HEK293 (cell line): ENCODE data around the gene DNAAF8.

Experiments
- CTCF ChIA-PET: fragments of 350-600 bp; formaldehyde crosslinking; extraction: SDS; loops from one replicate; lab custom pipeline; 2021; ENCODE audit warnings: antibody characterized with exemption; lab: Yijun Ruan, JAX
- POLR2A ChIA-PET: fragments of 300-600 bp; formaldehyde crosslinking; extraction: SDS; loops from one replicate; lab custom pipeline; 2020; ENCODE audit warnings: antibody characterized with exemption, inconsistent platforms; lab: Yijun Ruan, JAX
- H3K27ac ChIP-seq: fragments of 200-500 bp; sonication (Bioruptor generic); 2 replicates; pipeline ENCODE4 v1.5.1; 2014; ENCODE audit warnings: low read depth, low read length, control low read depth, inconsistent platforms; ENCODE audit errors: extremely low read depth
- H3K36me3 ChIP-seq, 2 experiments: fragments of 200-500 bp in 1 of 2; sonication (Bioruptor generic) in 1 of 2; 1 replicate in 1 of 2; 2 replicates in 1 of 2; pipeline ENCODE4 v1.5.1; 2014 to 2017; ENCODE audit warnings: inconsistent platforms in 2 of 2, low read length in 2 of 2; ENCODE audit not compliant: control insufficient read depth in 2 of 2, insufficient read depth in 1 of 2
- H3K4me1 ChIP-seq: fragments of 200-500 bp; sonication (Bioruptor generic); 2 replicates; pipeline ENCODE4 v1.5.1; 2014; ENCODE audit warnings: mild to moderate bottlenecking, low read length, inconsistent platforms; ENCODE audit not compliant: control insufficient read depth, insufficient read depth
- H3K4me3 ChIP-seq: 2 replicates; pipeline ENCODE4 v1.5.1; 2011; ENCODE audit warnings: low read depth, mild to moderate bottlenecking, control low read depth, low read length, moderate library complexity
- H3K9me3 ChIP-seq: fragments of 200-500 bp; sonication (Bioruptor generic); 2 replicates; pipeline ENCODE4 v1.5.1; 2014; ENCODE audit warnings: low read depth, low read length, inconsistent platforms; ENCODE audit not compliant: control insufficient read depth, insufficient read depth
- BCL11A ChIP-seq: fragments of 450-650 bp; formaldehyde crosslinking; IDR thresholded peaks from 2 replicates; pipeline ENCODE4 v1.5.1; 2016; ENCODE audit warnings: low read depth, missing biosample characterization, missing genetic modification characterization
- HOXA7 ChIP-seq: sonication (generic); formaldehyde crosslinking; IDR thresholded peaks from 2 replicates; pipeline ENCODE4 v1.8.1; 2022; ENCODE audit warnings: missing genetic modification reagents, borderline replicate concordance
- MZF1 ChIP-seq: fragments of 450-650 bp; formaldehyde crosslinking; IDR thresholded peaks from 2 replicates; pipeline ENCODE4 v1.5.1; 2017; ENCODE audit warnings: missing biosample characterization, missing genetic modification characterization, borderline replicate concordance
- OVOL3 ChIP-seq: fragments of 450-650 bp; formaldehyde crosslinking; IDR thresholded peaks from 2 replicates; pipeline ENCODE4 v1.5.1; 2016; ENCODE audit warnings: missing biosample characterization, missing genetic modification characterization
- SP2 ChIP-seq: fragments of 450-650 bp; formaldehyde crosslinking; IDR thresholded peaks from 2 replicates; pipeline ENCODE4 v1.5.1; 2016; ENCODE audit warnings: missing biosample characterization, missing genetic modification characterization
- ZBTB17 ChIP-seq: fragments of 450-650 bp; formaldehyde crosslinking; IDR thresholded peaks from 2 replicates; pipeline ENCODE4 v1.5.1; 2016; ENCODE audit warnings: missing biosample characterization, missing genetic modification characterization
- ZNF138 ChIP-seq: fragments of 450-650 bp; formaldehyde crosslinking; IDR thresholded peaks from 2 replicates; pipeline ENCODE4 v1.5.1; 2016; ENCODE audit warnings: missing biosample characterization, missing genetic modification characterization, borderline replicate concordance
- ZNF169 ChIP-seq: fragments of 450-650 bp; formaldehyde crosslinking; IDR thresholded peaks from 2 replicates; pipeline ENCODE4 v1.5.1; 2016; ENCODE audit warnings: missing biosample characterization, missing genetic modification characterization
- ZNF174 ChIP-seq: fragments of 450-650 bp; formaldehyde crosslinking; IDR thresholded peaks from 2 replicates; pipeline ENCODE4 v1.5.0; 2017; ENCODE audit warnings: missing biosample characterization, mild to moderate bottlenecking, missing genetic modification characterization
- ZNF48 ChIP-seq: fragments of 450-650 bp; formaldehyde crosslinking; IDR thresholded peaks from 2 replicates; pipeline ENCODE4 v1.5.1; 2016; ENCODE audit warnings: missing biosample characterization, missing genetic modification characterization
- ZNF548 ChIP-seq: fragments of 450-650 bp; formaldehyde crosslinking; IDR thresholded peaks from 2 replicates; pipeline ENCODE4 v1.5.1; 2016; ENCODE audit warnings: missing biosample characterization, missing genetic modification characterization
- ZNF610 ChIP-seq: fragments of 450-650 bp; formaldehyde crosslinking; IDR thresholded peaks from 2 replicates; pipeline ENCODE4 v1.5.1; 2016; ENCODE audit warnings: missing biosample characterization, missing genetic modification characterization, borderline replicate concordance
- ZNF623 ChIP-seq: fragments of 450-650 bp; formaldehyde crosslinking; IDR thresholded peaks from 2 replicates; pipeline ENCODE4 v1.5.1; 2016; ENCODE audit warnings: missing biosample characterization, missing genetic modification characterization
- ZNF624 ChIP-seq: fragments of 450-650 bp; formaldehyde crosslinking; IDR thresholded peaks from 2 replicates; pipeline ENCODE4 v1.5.1; 2017; ENCODE audit warnings: missing biosample characterization, missing genetic modification characterization
- ZNF792 ChIP-seq: fragments of 450-650 bp; formaldehyde crosslinking; IDR thresholded peaks from 2 replicates; pipeline ENCODE4 v1.5.1; 2016; ENCODE audit warnings: missing biosample characterization, missing genetic modification characterization
- TF ChIP-seq, protein P1 (sequence below): fragments of 450-650 bp; formaldehyde crosslinking; IDR thresholded peaks from 2 replicates; pipeline ENCODE4 v1.5.0; 2017; ENCODE audit warnings: missing biosample characterization, missing genetic modification characterization, borderline replicate concordance
- TF ChIP-seq, protein P2 (sequence below): fragments of 450-650 bp; formaldehyde crosslinking; IDR thresholded peaks from 2 replicates; pipeline ENCODE4 v1.5.1; 2017; ENCODE audit warnings: missing biosample characterization, missing genetic modification characterization
- TF ChIP-seq, protein P3 (sequence below): fragments of 450-650 bp; formaldehyde crosslinking; IDR thresholded peaks from 2 replicates; pipeline ENCODE4 v1.5.1; 2016; ENCODE audit warnings: missing biosample characterization, missing genetic modification characterization
- TF ChIP-seq, protein P4 (sequence below): fragments of 450-650 bp; formaldehyde crosslinking; IDR thresholded peaks from 2 replicates; pipeline ENCODE4 v1.5.1; 2017; ENCODE audit warnings: missing biosample characterization, mild to moderate bottlenecking, missing genetic modification characterization, moderate library complexity
- TF ChIP-seq, protein P5 (sequence below): fragments of 450-650 bp; formaldehyde crosslinking; IDR thresholded peaks from 2 replicates; pipeline ENCODE4 v1.5.1; 2016; ENCODE audit warnings: missing biosample characterization, missing genetic modification characterization
- TF ChIP-seq, protein P6 (sequence below): fragments of 450-650 bp; formaldehyde crosslinking; IDR thresholded peaks from 2 replicates; pipeline ENCODE4 v1.5.1; 2016; ENCODE audit warnings: missing biosample characterization, missing genetic modification characterization, borderline replicate concordance
- TF ChIP-seq, protein P7 (sequence below): fragments of 450-650 bp; formaldehyde crosslinking; IDR thresholded peaks from 2 replicates; pipeline ENCODE4 v1.5.1; 2016; ENCODE audit warnings: missing biosample characterization, missing genetic modification characterization
- TF ChIP-seq, protein P8 (sequence below): fragments of 450-650 bp; formaldehyde crosslinking; IDR thresholded peaks from 2 replicates; pipeline ENCODE4 v1.5.1; 2016; ENCODE audit warnings: missing biosample characterization, missing genetic modification characterization

Gene DNAAF8

DNA sequence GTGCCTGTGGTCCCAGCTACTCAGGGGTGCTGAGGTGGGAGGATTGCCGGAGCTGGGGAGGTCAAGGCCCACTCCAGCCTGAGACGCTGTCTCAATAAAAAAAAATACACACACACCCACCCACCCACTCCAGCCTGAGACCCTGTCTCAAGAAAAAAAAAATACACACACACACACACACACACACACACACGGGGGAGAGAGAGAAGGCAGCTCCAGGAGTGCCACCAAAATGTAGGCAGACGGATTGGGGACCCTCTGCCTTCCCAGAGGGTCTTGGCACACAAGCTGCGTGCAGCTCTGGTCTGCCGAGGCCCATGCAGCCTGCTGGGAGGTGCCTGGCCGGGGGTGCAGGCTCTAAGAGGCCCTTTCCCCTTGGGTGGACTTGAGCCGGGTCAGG lies 46.9 kb upstream of the DNAAF8 start (continued):
- TF ChIP-seq, protein P1, sequence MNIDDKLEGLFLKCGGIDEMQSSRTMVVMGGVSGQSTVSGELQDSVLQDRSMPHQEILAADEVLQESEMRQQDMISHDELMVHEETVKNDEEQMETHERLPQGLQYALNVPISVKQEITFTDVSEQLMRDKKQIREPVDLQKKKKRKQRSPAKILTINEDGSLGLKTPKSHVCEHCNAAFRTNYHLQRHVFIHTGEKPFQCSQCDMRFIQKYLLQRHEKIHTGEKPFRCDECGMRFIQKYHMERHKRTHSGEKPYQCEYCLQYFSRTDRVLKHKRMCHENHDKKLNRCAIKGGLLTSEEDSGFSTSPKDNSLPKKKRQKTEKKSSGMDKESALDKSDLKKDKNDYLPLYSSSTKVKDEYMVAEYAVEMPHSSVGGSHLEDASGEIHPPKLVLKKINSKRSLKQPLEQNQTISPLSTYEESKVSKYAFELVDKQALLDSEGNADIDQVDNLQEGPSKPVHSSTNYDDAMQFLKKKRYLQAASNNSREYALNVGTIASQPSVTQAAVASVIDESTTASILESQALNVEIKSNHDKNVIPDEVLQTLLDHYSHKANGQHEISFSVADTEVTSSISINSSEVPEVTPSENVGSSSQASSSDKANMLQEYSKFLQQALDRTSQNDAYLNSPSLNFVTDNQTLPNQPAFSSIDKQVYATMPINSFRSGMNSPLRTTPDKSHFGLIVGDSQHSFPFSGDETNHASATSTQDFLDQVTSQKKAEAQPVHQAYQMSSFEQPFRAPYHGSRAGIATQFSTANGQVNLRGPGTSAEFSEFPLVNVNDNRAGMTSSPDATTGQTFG (tag by site-specific recombination): no peak
- TF ChIP-seq, protein P2, sequence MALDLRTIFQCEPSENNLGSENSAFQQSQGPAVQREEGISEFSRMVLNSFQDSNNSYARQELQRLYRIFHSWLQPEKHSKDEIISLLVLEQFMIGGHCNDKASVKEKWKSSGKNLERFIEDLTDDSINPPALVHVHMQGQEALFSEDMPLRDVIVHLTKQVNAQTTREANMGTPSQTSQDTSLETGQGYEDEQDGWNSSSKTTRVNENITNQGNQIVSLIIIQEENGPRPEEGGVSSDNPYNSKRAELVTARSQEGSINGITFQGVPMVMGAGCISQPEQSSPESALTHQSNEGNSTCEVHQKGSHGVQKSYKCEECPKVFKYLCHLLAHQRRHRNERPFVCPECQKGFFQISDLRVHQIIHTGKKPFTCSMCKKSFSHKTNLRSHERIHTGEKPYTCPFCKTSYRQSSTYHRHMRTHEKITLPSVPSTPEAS (tag by site-specific recombination): peak; percentile 62
- TF ChIP-seq ZNF169 (tag by site-specific recombination) (no peak), ZNF623 (no peak)

DNA sequence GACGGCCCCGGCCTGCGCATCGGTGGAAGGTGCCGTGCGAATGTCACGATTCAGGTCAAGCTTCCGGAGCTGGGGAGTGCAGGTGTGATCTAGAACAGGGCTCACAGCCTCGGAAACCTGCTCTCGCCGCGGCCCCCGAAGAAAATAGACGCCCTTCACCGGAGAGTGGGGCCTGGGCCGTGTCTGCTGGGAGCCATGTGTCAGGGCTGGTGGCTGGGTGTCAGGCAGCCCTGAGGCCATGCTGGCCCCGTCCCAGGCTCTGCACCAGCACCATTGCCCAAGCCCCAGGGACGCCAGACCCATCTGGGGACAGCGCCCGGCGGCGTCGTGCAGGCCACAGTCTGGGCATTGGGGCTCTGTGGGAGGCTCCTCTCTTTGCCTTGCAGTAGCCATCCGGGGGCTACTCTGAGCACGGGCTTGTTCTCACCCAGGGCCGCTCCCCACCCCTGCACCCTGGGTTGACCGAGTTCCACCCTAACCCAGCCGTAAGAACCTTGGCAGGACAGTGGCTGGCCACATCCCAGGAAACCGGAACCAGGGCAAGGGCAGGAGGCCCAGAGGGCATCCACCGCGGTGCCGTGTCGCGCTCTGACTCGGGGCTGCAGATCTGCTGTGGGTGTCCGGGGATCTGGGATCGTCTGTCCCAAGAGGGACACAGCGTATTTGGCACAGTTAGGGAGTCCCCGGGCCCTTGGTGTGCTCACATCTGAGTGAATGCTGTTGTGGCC lies 46.2 kb upstream of the DNAAF8 start:
- CTCF ChIA-PET: no interaction called here
- Histone ChIP-seq H3K36me3 (peaks cover 0 to 60% of the 10 kb centered on the region in 2 experiments; a peak in 1 of 3 replicates), H3K9me3 (no peaks in the 10 kb centered on the region), H3K27ac (no peak overlapping the region), H3K4me1 (no peaks in the 10 kb centered on the region), H3K4me3 (no peak overlapping the region)
- POLR2A ChIA-PET: no interaction called here
- TF ChIP-seq ZNF174 (tag by site-specific recombination) (no peak), MZF1 (tag by site-specific recombination) (no peak), BCL11A (tag by site-specific recombination) (no peak), SP2 (tag by site-specific recombination) (no peak), ZNF792 (tag by site-specific recombination) (no peak), ZBTB17 (tag by site-specific recombination) (no peak), ZNF624 (tag by site-specific recombination) (no peak), ZNF138 (tag by site-specific recombination) (no peak), ZNF48 (no peak), OVOL3 (tag by site-specific recombination) (no peak), HOXA7 (CRISPR knock-in tag) (no peak), ZNF610 (tag by site-specific recombination) (no peak), ZNF548 (tag by site-specific recombination) (no peak)
- TF ChIP-seq, protein P3, sequence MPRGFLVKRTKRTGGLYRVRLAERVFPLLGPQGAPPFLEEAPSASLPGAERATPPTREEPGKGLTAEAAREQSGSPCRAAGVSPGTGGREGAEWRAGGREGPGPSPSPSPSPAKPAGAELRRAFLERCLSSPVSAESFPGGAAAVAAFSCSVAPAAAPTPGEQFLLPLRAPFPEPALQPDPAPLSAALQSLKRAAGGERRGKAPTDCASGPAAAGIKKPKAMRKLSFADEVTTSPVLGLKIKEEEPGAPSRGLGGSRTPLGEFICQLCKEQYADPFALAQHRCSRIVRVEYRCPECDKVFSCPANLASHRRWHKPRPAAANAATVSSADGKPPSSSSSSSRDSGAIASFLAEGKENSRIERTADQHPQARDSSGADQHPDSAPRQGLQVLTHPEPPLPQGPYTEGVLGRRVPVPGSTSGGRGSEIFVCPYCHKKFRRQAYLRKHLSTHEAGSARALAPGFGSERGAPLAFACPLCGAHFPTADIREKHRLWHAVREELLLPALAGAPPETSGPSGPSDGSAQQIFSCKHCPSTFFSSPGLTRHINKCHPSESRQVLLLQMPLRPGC: no peak
- TF ChIP-seq, protein P4, sequence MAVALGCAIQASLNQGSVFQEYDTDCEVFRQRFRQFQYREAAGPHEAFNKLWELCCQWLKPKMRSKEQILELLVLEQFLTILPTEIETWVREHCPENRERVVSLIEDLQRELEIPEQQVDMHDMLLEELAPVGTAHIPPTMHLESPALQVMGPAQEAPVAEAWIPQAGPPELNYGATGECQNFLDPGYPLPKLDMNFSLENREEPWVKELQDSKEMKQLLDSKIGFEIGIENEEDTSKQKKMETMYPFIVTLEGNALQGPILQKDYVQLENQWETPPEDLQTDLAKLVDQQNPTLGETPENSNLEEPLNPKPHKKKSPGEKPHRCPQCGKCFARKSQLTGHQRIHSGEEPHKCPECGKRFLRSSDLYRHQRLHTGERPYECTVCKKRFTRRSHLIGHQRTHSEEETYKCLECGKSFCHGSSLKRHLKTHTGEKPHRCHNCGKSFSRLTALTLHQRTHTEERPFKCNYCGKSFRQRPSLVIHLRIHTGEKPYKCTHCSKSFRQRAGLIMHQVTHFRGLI (tag by site-specific recombination): no peak
- TF ChIP-seq, protein P5, sequence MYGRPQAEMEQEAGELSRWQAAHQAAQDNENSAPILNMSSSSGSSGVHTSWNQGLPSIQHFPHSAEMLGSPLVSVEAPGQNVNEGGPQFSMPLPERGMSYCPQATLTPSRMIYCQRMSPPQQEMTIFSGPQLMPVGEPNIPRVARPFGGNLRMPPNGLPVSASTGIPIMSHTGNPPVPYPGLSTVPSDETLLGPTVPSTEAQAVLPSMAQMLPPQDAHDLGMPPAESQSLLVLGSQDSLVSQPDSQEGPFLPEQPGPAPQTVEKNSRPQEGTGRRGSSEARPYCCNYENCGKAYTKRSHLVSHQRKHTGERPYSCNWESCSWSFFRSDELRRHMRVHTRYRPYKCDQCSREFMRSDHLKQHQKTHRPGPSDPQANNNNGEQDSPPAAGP: no peak
- TF ChIP-seq, protein P6, sequence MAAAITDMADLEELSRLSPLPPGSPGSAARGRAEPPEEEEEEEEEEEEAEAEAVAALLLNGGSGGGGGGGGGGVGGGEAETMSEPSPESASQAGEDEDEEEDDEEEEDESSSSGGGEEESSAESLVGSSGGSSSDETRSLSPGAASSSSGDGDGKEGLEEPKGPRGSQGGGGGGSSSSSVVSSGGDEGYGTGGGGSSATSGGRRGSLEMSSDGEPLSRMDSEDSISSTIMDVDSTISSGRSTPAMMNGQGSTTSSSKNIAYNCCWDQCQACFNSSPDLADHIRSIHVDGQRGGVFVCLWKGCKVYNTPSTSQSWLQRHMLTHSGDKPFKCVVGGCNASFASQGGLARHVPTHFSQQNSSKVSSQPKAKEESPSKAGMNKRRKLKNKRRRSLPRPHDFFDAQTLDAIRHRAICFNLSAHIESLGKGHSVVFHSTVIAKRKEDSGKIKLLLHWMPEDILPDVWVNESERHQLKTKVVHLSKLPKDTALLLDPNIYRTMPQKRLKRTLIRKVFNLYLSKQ: no peak
- TF ChIP-seq, protein P7, sequence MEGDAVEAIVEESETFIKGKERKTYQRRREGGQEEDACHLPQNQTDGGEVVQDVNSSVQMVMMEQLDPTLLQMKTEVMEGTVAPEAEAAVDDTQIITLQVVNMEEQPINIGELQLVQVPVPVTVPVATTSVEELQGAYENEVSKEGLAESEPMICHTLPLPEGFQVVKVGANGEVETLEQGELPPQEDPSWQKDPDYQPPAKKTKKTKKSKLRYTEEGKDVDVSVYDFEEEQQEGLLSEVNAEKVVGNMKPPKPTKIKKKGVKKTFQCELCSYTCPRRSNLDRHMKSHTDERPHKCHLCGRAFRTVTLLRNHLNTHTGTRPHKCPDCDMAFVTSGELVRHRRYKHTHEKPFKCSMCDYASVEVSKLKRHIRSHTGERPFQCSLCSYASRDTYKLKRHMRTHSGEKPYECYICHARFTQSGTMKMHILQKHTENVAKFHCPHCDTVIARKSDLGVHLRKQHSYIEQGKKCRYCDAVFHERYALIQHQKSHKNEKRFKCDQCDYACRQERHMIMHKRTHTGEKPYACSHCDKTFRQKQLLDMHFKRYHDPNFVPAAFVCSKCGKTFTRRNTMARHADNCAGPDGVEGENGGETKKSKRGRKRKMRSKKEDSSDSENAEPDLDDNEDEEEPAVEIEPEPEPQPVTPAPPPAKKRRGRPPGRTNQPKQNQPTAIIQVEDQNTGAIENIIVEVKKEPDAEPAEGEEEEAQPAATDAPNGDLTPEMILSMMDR (tag by site-specific recombination): no peak
- TF ChIP-seq, protein P8, sequence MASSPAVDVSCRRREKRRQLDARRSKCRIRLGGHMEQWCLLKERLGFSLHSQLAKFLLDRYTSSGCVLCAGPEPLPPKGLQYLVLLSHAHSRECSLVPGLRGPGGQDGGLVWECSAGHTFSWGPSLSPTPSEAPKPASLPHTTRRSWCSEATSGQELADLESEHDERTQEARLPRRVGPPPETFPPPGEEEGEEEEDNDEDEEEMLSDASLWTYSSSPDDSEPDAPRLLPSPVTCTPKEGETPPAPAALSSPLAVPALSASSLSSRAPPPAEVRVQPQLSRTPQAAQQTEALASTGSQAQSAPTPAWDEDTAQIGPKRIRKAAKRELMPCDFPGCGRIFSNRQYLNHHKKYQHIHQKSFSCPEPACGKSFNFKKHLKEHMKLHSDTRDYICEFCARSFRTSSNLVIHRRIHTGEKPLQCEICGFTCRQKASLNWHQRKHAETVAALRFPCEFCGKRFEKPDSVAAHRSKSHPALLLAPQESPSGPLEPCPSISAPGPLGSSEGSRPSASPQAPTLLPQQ (tag by site-specific recombination): no peak
- TF ChIP-seq, all 188 proteins: peak for 0
